Tibial artery (tissue), 4 donors: ENCODE measurements around the gene CFAP221.

Experiments
- DNase-seq, 2 donors: peaks; one replicate each; pipeline ENCODE4 v3.0.0-alpha.2; 2019
- H3K27ac ChIP-seq, 2 donors: fragments of 200-600 bp; sonication (generic) in 1 of 2; 1 replicate in 1 of 2; 2 replicates in 1 of 2; pipeline ENCODE4 v1.5.1; 2018 to 2019; ENCODE audit warnings: mild to moderate bottlenecking in 1 of 2
- H3K27me3 ChIP-seq, 2 donors: fragments of 200-600 bp; sonication (generic) in 1 of 2; one replicate each; pipeline versions ENCODE4 v1.5.1 to v1.6.0; 2016 to 2019
- H3K36me3 ChIP-seq, 3 donors: fragments of 200-600 bp; sonication (generic) in 2 of 3; one replicate each; pipeline ENCODE4 v1.5.1; 2016 to 2019; ENCODE audit warnings: mild to moderate bottlenecking in 2 of 3
- H3K4me1 ChIP-seq, 4 donors: fragments of 200-600 bp; sonication (generic) in 2 of 4; 1 replicate in 3 of 4; 2 replicates in 1 of 4; pipeline ENCODE4 v1.5.1; 2016 to 2019
- H3K4me3 ChIP-seq, 2 donors: fragments of 200-600 bp; sonication (generic) in 1 of 2; 1 replicate in 1 of 2; 2 replicates in 1 of 2; pipeline ENCODE4 v1.5.1; 2018 to 2019; ENCODE audit warnings: mild to moderate bottlenecking in 2 of 2
- H3K9me3 ChIP-seq, 3 donors: fragments of 200-600 bp; sonication (generic) in 1 of 3; one replicate each; pipeline ENCODE4 v1.5.1; 2016 to 2019
- CTCF ChIP-seq, 2 experiments: fragments of 200-600 bp in 1 of 2; fragments of 450-650 bp in 1 of 2; IDR thresholded peaks; one replicate each; pipeline ENCODE4 v1.5.1; 2017 to 2019; ENCODE audit warnings: antibody characterized with exemption in 2 of 2, mild to moderate bottlenecking in 1 of 2, moderate library complexity in 1 of 2
- intact Hi-C: fragments of 100-400 bp; cut with DNase I; formaldehyde crosslinking; loops from one replicate; pipeline ENCODE4 v1.15.0; 2023; ENCODE audit warnings: low total_unique reads

CFAP221 gene

GRCh38 chr2:119525614-119526013 lies 18.6 kb upstream of the CFAP221 start:
- no peak for TF ChIP-seq CTCF (IDR thresholded peaks at IDR 0.05)
- H3K27me3 ChIP-seq, result peaks cover 0 to 44% of the 10 kb centered on the region in 2 donors

GRCh38 chr2:119527999-119528398 lies 16.2 kb upstream of the CFAP221 start:
- no peaks in the 10 kb centered on the region for H3K36me3 ChIP-seq
- H3K27ac ChIP-seq, result no peak overlapping the region
- H3K4me1 ChIP-seq, result peaks cover 0 to 13% (median 2%) of the 10 kb centered on the region in 4 donors
- peaks cover 0 to 14% (median 12%) of the 10 kb centered on the region in 3 donors for H3K9me3 ChIP-seq
- intact Hi-C loops, result no loop called here
- peaks cover 0 to 30% of the 10 kb centered on the region in 2 donors for H3K27me3 ChIP-seq
- H3K4me3 ChIP-seq, result no peak overlapping the region
- no peak for TF ChIP-seq CTCF (IDR thresholded peaks at IDR 0.05)
- no peak for DNase-seq

More at GRCh38 chr2:119525614-119526013, 18.6 kb upstream of the CFAP221 start:
- H3K36me3 ChIP-seq, result no peaks in the 10 kb centered on the region
- DNase-seq, result no peak
- H3K9me3 ChIP-seq, result no peaks in the 10 kb centered on the region
- no peak overlapping the region for H3K4me3 ChIP-seq
- intact Hi-C loops, result no loop called here
- H3K27ac ChIP-seq, result no peak overlapping the region
- peaks cover 0 to 13% (median 2%) of the 10 kb centered on the region in 4 donors for H3K4me1 ChIP-seq

GRCh38 chr2:119531292-119531691 lies 13.0 kb upstream of the CFAP221 start:
- Histone ChIP-seq H3K27ac (no peak overlapping the region), H3K4me3 (no peak overlapping the region), H3K36me3 (no peaks in the 10 kb centered on the region), H3K27me3 (peaks cover 0 to 9% of the 10 kb centered on the region in 2 donors), H3K4me1 (no peaks in the 10 kb centered on the region), H3K9me3 (peaks cover 0 to 34% (median 26%) of the 10 kb centered on the region in 3 donors)
- intact Hi-C loops, result no loop called here
- TF ChIP-seq CTCF (IDR thresholded peaks at IDR 0.05), result no peak
- no peak for DNase-seq

- Histone ChIP-seq H3K27me3 (peaks cover 0 to 4% of the 10 kb centered on the region in 2 donors), H3K9me3 (peaks cover 0 to 34% (median 26%) of the 10 kb centered on the region in 3 donors), H3K27ac (no peak overlapping the region), H3K4me1 (no peaks in the 10 kb centered on the region), H3K4me3 (no peak overlapping the region), H3K36me3 (no peaks in the 10 kb centered on the region)
- intact Hi-C loops, result no loop called here
- TF ChIP-seq CTCF (IDR thresholded peaks at IDR 0.05), result no peak
- no peak for DNase-seq
These were observed 10.7 kb upstream of the CFAP221 start for GRCh38 chr2:119533560-119533959.

- no peak for TF ChIP-seq CTCF (IDR thresholded peaks at IDR 0.05)
- H3K27me3 ChIP-seq, result peaks cover 0 to 2% of the 10 kb centered on the region in 2 donors
- intact Hi-C loops, result no loop called here
- H3K4me3 ChIP-seq, result no peak overlapping the region
- peaks cover 0 to 34% (median 24%) of the 10 kb centered on the region in 3 donors for H3K9me3 ChIP-seq
- no peaks in the 10 kb centered on the region for H3K4me1 ChIP-seq
- DNase-seq, result no peak
- no peak overlapping the region for H3K27ac ChIP-seq
- no peaks in the 10 kb centered on the region for H3K36me3 ChIP-seq
These were observed 8.0 kb upstream of the CFAP221 start for GRCh38 chr2:119536211-119536610.

GRCh38 chr2:119536707-119537106 lies 7.5 kb upstream of the CFAP221 start:
- Histone ChIP-seq H3K9me3 (peaks cover 0 to 30% (median 19%) of the 10 kb centered on the region in 3 donors), H3K27me3 (peaks cover 0 to 2% of the 10 kb centered on the region in 2 donors), H3K27ac (no peak overlapping the region), H3K4me1 (no peaks in the 10 kb centered on the region), H3K4me3 (no peak overlapping the region), H3K36me3 (no peaks in the 10 kb centered on the region)
- TF ChIP-seq CTCF (IDR thresholded peaks at IDR 0.05), result no peak
- DNase-seq, result no peak
- intact Hi-C loops, result no loop called here
